Suprapubic skin (tissue), 4 donors: ENCODE results near the gene SNX22. TPM values are rescaled to one million over a fixed set of nuclear protein-coding genes. Genes with fewer than 3 reads are reported as not detected.

Source experiments
- DNase-seq, 2 donors: peaks; one replicate each; pipeline ENCODE4 v3.0.0-alpha.2; 2019; ENCODE audit warnings: low spot score in 2 of 2
- H3K27ac ChIP-seq: fragments of 200-600 bp; sonication (generic); one replicate; pipeline ENCODE4 v1.5.1; 2019
- H3K27me3 ChIP-seq: fragments of 200-600 bp; sonication (generic); one replicate; pipeline ENCODE4 v1.5.1; 2019
- H3K36me3 ChIP-seq: fragments of 200-600 bp; sonication (generic); one replicate; pipeline ENCODE4 v1.5.1; 2019
- H3K4me1 ChIP-seq: fragments of 200-600 bp; sonication (generic); one replicate; pipeline ENCODE4 v1.5.1; 2019
- H3K4me3 ChIP-seq: fragments of 200-600 bp; sonication (generic); one replicate; pipeline ENCODE4 v1.5.1; 2019; ENCODE audit warnings: mild to moderate bottlenecking
- H3K9me3 ChIP-seq: fragments of 200-600 bp; sonication (generic); one replicate; pipeline ENCODE4 v1.5.1; 2019
- EP300 ChIP-seq: sonication (generic); formaldehyde crosslinking; IDR thresholded peaks from one replicate; pipeline ENCODE4 v1.6.1; 2017; ENCODE audit warnings: antibody characterized with exemption
- POLR2A ChIP-seq, 2 donors: fragments of 450-650 bp; IDR thresholded peaks; one replicate each; pipeline ENCODE4 v1.6.1; 2017; ENCODE audit warnings: antibody characterized with exemption in 2 of 2, mild to moderate bottlenecking in 2 of 2, moderate library complexity in 2 of 2
- POLR2AphosphoS5 ChIP-seq, 3 donors: sonication (generic); formaldehyde crosslinking; IDR thresholded peaks; one replicate each; pipeline ENCODE4 v1.6.1; 2017; ENCODE audit warnings: antibody characterized with exemption in 3 of 3
- WGBS: methylation state at CpG from one replicate; pipeline ENCODE4 v1.1.5; 2018; 5-methylcytosine and 5-hydroxymethylcytosine counted together
- total RNA-seq, 4 donors: library from RNA; depleted of rRNA; stranded (reverse); fragments of >200 nt; gene quantifications; one replicate each; pipeline ENCODE4 v1.1.0, GENCODE V29; 2016
- TF ChIP-seq, protein P1 (sequence below), 2 donors: fragments of 200-600 bp in 1 of 2; fragments of 450-650 bp in 1 of 2; sonication (generic) in 1 of 2; IDR thresholded peaks; one replicate each; pipeline ENCODE4 v1.5.1; 2016 to 2019; ENCODE audit warnings: antibody characterized with exemption in 2 of 2, mild to moderate bottlenecking in 1 of 2, moderate library complexity in 1 of 2

The SNX22 gene
- total RNA-seq, 4 donors from 2014 or later: 0.19 to 0.80 (median 0.64) TPM; not detected in 1

DNA sequence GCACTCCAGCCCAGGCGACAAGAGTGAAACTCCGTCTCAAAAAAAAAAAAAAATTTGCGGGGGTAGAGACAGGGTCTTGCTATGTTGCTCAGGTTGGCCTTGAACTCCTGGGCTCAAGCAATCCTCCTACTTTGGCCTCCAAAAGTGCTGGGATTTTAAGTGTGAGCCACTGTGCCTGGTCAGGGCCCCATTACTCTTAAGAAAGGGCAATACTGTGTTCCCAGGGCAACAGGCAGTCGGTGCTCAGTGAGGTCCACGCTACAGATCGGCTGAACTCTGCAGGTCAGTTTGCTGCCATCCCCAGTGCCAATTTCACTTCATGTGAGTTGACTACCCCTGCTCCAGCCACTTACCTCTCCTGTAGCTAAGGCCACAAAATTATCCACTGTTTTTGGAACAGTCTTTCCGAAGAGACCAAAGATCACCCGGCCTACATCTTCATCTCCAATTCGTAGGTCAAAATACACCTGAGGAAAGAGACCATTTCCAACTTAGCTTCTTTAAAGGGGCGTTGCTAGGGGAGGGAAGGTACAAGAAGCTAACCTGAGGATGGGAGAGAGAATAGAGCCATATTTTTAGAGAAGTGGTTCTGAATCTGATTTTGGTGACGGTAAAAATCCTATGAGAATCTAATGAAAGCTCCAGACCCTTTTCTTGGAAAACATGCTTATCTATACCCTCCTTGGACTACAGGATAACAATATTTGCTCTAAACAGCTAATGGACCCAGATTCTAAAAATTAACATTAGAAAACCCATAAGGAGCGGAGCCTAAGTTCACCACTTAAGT lies 10.4 kb downstream of the SNX22 start:
- H3K27me3 ChIP-seq: no peaks in the 10 kb centered on the region
- H3K36me3 ChIP-seq: peaks cover 47% of the 10 kb centered on the region
- WGBS: 54% methylated on average over 12 of the region's 12 CpGs
- H3K27ac ChIP-seq: peak overlapping the region; percentile 79
- DNase-seq: peak in 1 of 2 donors; percentile 7
- peak overlapping the region; percentile 94 for H3K4me3 ChIP-seq
- TF ChIP-seq EP300: no peak
- TF ChIP-seq, protein P1, sequence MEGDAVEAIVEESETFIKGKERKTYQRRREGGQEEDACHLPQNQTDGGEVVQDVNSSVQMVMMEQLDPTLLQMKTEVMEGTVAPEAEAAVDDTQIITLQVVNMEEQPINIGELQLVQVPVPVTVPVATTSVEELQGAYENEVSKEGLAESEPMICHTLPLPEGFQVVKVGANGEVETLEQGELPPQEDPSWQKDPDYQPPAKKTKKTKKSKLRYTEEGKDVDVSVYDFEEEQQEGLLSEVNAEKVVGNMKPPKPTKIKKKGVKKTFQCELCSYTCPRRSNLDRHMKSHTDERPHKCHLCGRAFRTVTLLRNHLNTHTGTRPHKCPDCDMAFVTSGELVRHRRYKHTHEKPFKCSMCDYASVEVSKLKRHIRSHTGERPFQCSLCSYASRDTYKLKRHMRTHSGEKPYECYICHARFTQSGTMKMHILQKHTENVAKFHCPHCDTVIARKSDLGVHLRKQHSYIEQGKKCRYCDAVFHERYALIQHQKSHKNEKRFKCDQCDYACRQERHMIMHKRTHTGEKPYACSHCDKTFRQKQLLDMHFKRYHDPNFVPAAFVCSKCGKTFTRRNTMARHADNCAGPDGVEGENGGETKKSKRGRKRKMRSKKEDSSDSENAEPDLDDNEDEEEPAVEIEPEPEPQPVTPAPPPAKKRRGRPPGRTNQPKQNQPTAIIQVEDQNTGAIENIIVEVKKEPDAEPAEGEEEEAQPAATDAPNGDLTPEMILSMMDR (IDR thresholded peaks at IDR 0.05): no peak
- no peak for TF ChIP-seq POLR2A (IDR thresholded peaks at IDR 0.05)
- no peak for TF ChIP-seq POLR2AphosphoS5 (IDR thresholded peaks at IDR 0.05)
- H3K9me3 ChIP-seq: no peaks in the 10 kb centered on the region
- peaks cover 45% of the 10 kb centered on the region for H3K4me1 ChIP-seq

DNA sequence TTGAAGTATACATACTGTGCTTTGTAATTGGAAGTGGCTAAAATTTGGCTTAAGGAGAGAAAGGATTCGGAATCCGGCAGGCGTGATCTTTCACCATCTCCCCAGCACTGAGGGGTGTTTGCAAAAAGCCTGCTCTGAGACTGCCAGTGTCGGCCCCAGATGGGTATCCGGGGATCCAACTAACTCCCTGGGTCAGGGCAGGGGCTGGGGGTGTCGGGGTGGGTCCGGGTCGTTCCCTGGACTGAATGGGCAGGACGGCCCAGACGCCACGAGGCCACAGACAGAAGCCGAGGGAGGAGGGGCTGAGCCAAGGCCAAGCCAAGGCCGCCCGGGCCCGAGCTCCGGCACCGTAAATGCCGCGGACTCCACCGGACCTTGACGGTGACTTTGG lies 10.9 kb downstream of the SNX22 start:
- Histone ChIP-seq H3K4me3 (peak overlapping the region; percentile 94), H3K36me3 (peaks cover 41% of the 10 kb centered on the region), H3K27ac (peak overlapping the region; percentile 79), H3K4me1 (peaks cover 45% of the 10 kb centered on the region), H3K27me3 (no peaks in the 10 kb centered on the region), H3K9me3 (no peaks in the 10 kb centered on the region)
- TF ChIP-seq, protein P1 (IDR thresholded peaks at IDR 0.05): no peak
- peak; percentile 79 to 82 for DNase-seq
- WGBS: 2% methylated on average over 15 of the region's 21 CpGs

GRCh38 chr15:64162869-64163658 lies 11.5 kb downstream of the SNX22 start, which contains the start of gene PPIB:
PPIB (minus strand) TSS chr15:64163022; CDS start chr15:64162986, 36 bp downstream.
- WGBS: 1% methylated on average over 40 of the region's 69 CpGs

DNA sequence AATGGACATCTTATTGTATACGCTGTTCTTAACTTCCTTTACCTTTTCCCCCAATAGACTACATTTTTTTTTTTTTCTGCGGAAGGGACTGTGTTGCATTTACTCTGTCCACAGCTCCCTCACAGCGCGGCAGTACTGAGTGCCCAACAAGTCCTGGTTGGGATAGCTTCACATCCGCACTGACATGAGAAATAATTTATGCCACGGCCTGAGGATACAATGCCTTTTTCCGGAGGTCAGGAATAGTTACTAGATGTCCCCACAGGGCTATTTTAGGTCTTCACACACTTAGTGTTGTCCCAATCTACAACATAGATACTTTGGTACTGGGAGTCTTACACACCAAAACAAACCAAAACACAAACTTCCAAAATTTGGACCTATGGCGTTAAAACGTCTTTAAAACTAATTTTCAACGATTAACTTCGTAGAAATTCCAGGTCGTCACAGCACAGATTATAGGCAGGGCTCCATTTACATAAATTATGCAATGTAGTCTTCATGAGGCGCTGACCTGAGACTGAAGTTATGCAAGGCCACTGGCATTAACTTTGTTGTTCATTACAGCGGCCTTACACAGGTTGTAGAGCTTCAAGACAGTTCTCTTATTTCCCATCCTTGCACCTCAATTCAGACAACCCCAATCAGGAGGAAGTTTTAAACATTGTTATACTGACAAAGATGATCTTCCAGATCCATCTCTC lies 12.3 kb downstream of the SNX22 start:
- no peak for TF ChIP-seq EP300
- peaks cover 28% of the 10 kb centered on the region for H3K36me3 ChIP-seq
- WGBS: 38% methylated on average over 14 of the region's 14 CpGs

More at GRCh38 chr15:64162869-64163658, 11.5 kb downstream of the SNX22 start, which contains the start of gene PPIB:
- Histone ChIP-seq H3K4me1 (peaks cover 45% of the 10 kb centered on the region), H3K4me3 (peak within 1 kb of the TSS; percentile 94), H3K36me3 (peaks cover 35% of the 10 kb centered on the region), H3K9me3 (no peaks in the 10 kb centered on the region), H3K27me3 (no peaks in the 10 kb centered on the region), H3K27ac (peak within 1 kb of the TSS; percentile 79)
- peak; percentile 98 for DNase-seq
- no peak for TF ChIP-seq EP300
- peak in 1 of 2 donors; percentile 70 for TF ChIP-seq POLR2A (IDR thresholded peaks at IDR 0.05)
- TF ChIP-seq, protein P1 (IDR thresholded peaks at IDR 0.05): peak in 1 of 2 donors; percentile 24
- TF ChIP-seq POLR2AphosphoS5 (IDR thresholded peaks at IDR 0.05): peak; percentile 43 to 90 (median 87)

GRCh38 chr15:64164436-64164835 lies 12.9 kb downstream of the SNX22 start:
- peaks cover 22% of the 10 kb centered on the region for H3K36me3 ChIP-seq
- DNase-seq: no peak
- H3K4me1 ChIP-seq: peaks cover 41% of the 10 kb centered on the region
- no peaks in the 10 kb centered on the region for H3K9me3 ChIP-seq
- H3K27ac ChIP-seq: no peak overlapping the region
- no peak overlapping the region for H3K4me3 ChIP-seq
- H3K27me3 ChIP-seq: no peaks in the 10 kb centered on the region
- WGBS: 73% methylated on average over 4 of the region's 4 CpGs
- TF ChIP-seq EP300: no peak
- TF ChIP-seq, protein P1 (IDR thresholded peaks at IDR 0.05): no peak

More for the DNA sequence above, 12.3 kb downstream of the SNX22 start:
- no peaks in the 10 kb centered on the region for H3K27me3 ChIP-seq
- peak overlapping the region; percentile 94 for H3K4me3 ChIP-seq
- H3K27ac ChIP-seq: peak overlapping the region; percentile 79
- no peak for DNase-seq
- no peaks in the 10 kb centered on the region for H3K9me3 ChIP-seq
- H3K4me1 ChIP-seq: peaks cover 45% of the 10 kb centered on the region
